HepG2 (cell line): ENCODE results near the gene HEPACAM. TPM values are rescaled to one million over a fixed set of nuclear protein-coding genes. Genes with fewer than 3 reads are reported as not detected.
A peak's percentile ranks its signal among the peaks of the same experiment; 100 is the strongest.

ENCODE experiments used
- AHR ChIP-seq: IDR thresholded peaks from 2 replicates; pipeline ENCODE4 v1.6.1; 2018; ENCODE audit warnings: missing genetic modification reagents, missing compliant biosample characterization
- CEBPG ChIP-seq: IDR thresholded peaks from 2 replicates; pipeline ENCODE4 v1.6.1; 2016
- GPBP1L1 ChIP-seq: sonication (generic); formaldehyde crosslinking; IDR thresholded peaks from 2 replicates; pipeline ENCODE4 v1.5.0; 2020; ENCODE audit warnings: mild to moderate bottlenecking, missing genetic modification reagents
- NR3C1 ChIP-seq: sonication (generic); formaldehyde crosslinking; IDR thresholded peaks from 2 replicates; pipeline ENCODE4 v1.4.0; 2020; ENCODE audit warnings: missing genetic modification reagents
- PAX8 ChIP-seq: sonication (generic); formaldehyde crosslinking; IDR thresholded peaks from 2 replicates; pipeline ENCODE4 v1.8.0; 2022; ENCODE audit warnings: mild to moderate bottlenecking, missing genetic modification reagents, borderline replicate concordance
- RERE ChIP-seq: IDR thresholded peaks from 2 replicates; pipeline ENCODE4 v1.6.1; 2016; ENCODE audit warnings: low read depth, missing genetic modification reagents, missing compliant biosample characterization
- SRSF1 ChIP-seq: fragments of 200-400 bp; formaldehyde crosslinking; optimal IDR thresholded peaks from 2 replicates; pipeline ENCODE3; 2017; ENCODE audit warnings: mild to moderate bottlenecking, low read depth, low read length, moderate library complexity
- TBX3 ChIP-seq: fragments of 450-650 bp; IDR thresholded peaks from 2 replicates; pipeline ENCODE4 v1.6.1; 2017; ENCODE audit warnings: antibody characterized with exemption, mild to moderate bottlenecking, inconsistent platforms, borderline replicate concordance
- ZBTB7A ChIP-seq: sonication (generic); formaldehyde crosslinking; IDR thresholded peaks from 2 replicates; pipeline ENCODE4 v1.8.0; 2022; ENCODE audit warnings: mild to moderate bottlenecking, missing genetic modification reagents
- ZFP37 ChIP-seq: sonication (generic); formaldehyde crosslinking; IDR thresholded peaks from 2 replicates; pipeline ENCODE4 v1.4.0; 2020; ENCODE audit warnings: missing genetic modification reagents, borderline replicate concordance
- ZNF275 ChIP-seq: sonication (generic); formaldehyde crosslinking; IDR thresholded peaks from 2 replicates; pipeline ENCODE4 v1.8.0; 2022; ENCODE audit warnings: missing genetic modification reagents, mild to moderate bottlenecking, inconsistent platforms, borderline replicate concordance
- ZNF577 ChIP-seq: sonication (generic); formaldehyde crosslinking; IDR thresholded peaks from 2 replicates; pipeline ENCODE4 v1.4.0; 2020; ENCODE audit warnings: mild to moderate bottlenecking, low read depth, missing genetic modification reagents, borderline replicate concordance
- ZNF660 ChIP-seq: sonication (generic); formaldehyde crosslinking; IDR thresholded peaks from 2 replicates; pipeline ENCODE4 v1.5.1; 2020; ENCODE audit warnings: mild to moderate bottlenecking, low read depth, missing genetic modification reagents, borderline replicate concordance
- ZNF720 ChIP-seq: sonication (generic); formaldehyde crosslinking; IDR thresholded peaks from 2 replicates; pipeline ENCODE4 v1.4.0; 2020; ENCODE audit warnings: missing genetic modification reagents
- polyA plus RNA-seq, 8 experiments: library from polyadenylated mRNA; depleted of rRNA in 3 of 8; stranded (reverse) in 7 of 8; unstranded in 1 of 8; fragments of >200 nt; fragmentation: Illumina TruSeq in 4 of 8; extraction: Trizol in 4 of 8; gene quantifications; 2 replicates each; pipeline versions ENCODE4 v1.2.1 to v1.2.3, GENCODE V29; 2011 to 2016; ENCODE audit warnings: low read depth in 4 of 8, missing spikeins in 1 of 8, mixed read lengths in 1 of 8; ENCODE audit not compliant: insufficient read depth in 1 of 8
- total RNA-seq, 5 experiments: library from RNA; depleted of rRNA; stranded (reverse); fragments of >200 nt; fragmentation: Illumina TruSeq; extraction: Trizol; gene quantifications; 2 replicates each; pipeline ENCODE4 v1.2.3, GENCODE V29; 2016; ENCODE audit warnings: low read depth in 1 of 5
- TF ChIP-seq, protein P1 (sequence below): sonication (generic); formaldehyde crosslinking; IDR thresholded peaks from 2 replicates; pipeline ENCODE4 v1.9.0; 2021; ENCODE audit warnings: missing genetic modification reagents, borderline replicate concordance
- TF ChIP-seq, protein P2 (sequence below): sonication (generic); formaldehyde crosslinking; IDR thresholded peaks from 2 replicates; pipeline ENCODE4 v1.5.1; 2020; ENCODE audit warnings: mild to moderate bottlenecking, missing genetic modification reagents, moderate library complexity

Gene HEPACAM
- total and polyA plus RNA-seq, 2 of the 13 experiments (the other 11 are each of a cell fraction or from before 2014, with no cell fraction given): 66.9 to 121 TPM

DNA sequence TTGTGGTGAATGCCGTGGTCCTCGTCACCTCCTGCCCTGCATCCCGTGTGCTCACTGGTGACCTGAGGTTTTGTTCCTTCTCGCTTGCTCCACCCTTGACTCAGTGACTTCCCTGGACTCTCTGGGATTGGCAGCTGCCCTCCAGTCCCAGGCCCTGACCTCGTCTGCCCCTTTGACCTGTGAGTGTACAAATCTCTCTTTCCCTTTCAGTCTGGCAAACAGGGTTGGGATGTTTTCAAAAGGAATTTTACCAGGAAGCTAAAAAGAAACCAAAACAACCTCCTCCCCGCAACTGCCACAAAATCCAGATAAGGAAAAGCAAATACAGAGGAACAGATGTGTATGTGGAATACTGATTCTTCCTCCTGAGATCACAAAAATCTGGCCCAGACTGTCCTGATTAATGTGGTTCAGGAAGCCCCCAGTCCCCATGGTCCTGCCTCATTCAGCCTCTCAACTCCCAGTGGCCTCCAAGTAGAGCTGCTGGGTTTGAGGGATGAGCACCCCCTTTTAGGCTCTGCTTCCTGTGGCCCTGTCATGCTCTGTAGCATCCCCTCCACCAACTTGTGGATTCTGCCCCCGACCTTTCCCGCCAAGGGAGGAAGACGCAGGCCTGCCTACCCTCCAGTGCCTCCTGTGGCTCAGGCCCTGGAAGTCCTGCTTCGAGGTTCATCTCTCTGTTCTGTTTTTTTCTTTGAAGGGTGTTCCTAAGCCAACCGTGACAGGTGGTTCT lies 53.3 kb downstream of the HEPACAM start (continued):
- TF ChIP-seq RERE (no peak), ZFP37 (CRISPR knock-in tag) (no peak), TBX3 (no peak), AHR (CRISPR knock-in tag) (no peak), SRSF1 (no peak), GPBP1L1 (CRISPR knock-in tag) (no peak), ZNF720 (CRISPR knock-in tag) (no peak), PAX8 (CRISPR knock-in tag) (no peak), CEBPG (peak; percentile 35; the same call in 1 of the 2 replicates), ZNF577 (CRISPR knock-in tag) (no peak), ZBTB7A (CRISPR knock-in tag) (no peak), NR3C1 (CRISPR knock-in tag) (no peak), ZNF660 (CRISPR knock-in tag) (no peak), ZNF275 (CRISPR knock-in tag) (no peak)
- TF ChIP-seq, protein P1, sequence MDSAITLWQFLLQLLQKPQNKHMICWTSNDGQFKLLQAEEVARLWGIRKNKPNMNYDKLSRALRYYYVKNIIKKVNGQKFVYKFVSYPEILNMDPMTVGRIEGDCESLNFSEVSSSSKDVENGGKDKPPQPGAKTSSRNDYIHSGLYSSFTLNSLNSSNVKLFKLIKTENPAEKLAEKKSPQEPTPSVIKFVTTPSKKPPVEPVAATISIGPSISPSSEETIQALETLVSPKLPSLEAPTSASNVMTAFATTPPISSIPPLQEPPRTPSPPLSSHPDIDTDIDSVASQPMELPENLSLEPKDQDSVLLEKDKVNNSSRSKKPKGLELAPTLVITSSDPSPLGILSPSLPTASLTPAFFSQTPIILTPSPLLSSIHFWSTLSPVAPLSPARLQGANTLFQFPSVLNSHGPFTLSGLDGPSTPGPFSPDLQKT (CRISPR knock-in tag): no peak
- TF ChIP-seq, protein P2, sequence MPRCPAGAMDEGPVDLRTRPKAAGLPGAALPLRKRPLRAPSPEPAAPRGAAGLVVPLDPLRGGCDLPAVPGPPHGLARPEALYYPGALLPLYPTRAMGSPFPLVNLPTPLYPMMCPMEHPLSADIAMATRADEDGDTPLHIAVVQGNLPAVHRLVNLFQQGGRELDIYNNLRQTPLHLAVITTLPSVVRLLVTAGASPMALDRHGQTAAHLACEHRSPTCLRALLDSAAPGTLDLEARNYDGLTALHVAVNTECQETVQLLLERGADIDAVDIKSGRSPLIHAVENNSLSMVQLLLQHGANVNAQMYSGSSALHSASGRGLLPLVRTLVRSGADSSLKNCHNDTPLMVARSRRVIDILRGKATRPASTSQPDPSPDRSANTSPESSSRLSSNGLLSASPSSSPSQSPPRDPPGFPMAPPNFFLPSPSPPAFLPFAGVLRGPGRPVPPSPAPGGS (CRISPR knock-in tag): peak; percentile 31; the same call in 1 of the 2 replicates
